Left ventricle myocardium inferior (tissue), 1 donor: ENCODE measurements around the gene MARK2. TPM values are rescaled to one million over a fixed set of nuclear protein-coding genes. Genes with fewer than 3 reads are reported as not detected.
A peak's percentile ranks its signal among the peaks of the same experiment; 100 is the strongest.

Experiments used
- DNase-seq: peaks from one replicate; pipeline ENCODE4 v3.0.0-alpha.2; 2020
- H3K27ac ChIP-seq: fragments of 200-600 bp; replicated peaks from 2 replicates; pipeline ENCODE4 v1.8.0; 2021
- H3K27me3 ChIP-seq: fragments of 200-600 bp; 2 replicates; pipeline ENCODE4 v1.8.0; 2021; ENCODE audit warnings: low read depth
- H3K36me3 ChIP-seq: fragments of 200-600 bp; 2 replicates; pipeline ENCODE4 v1.8.0; 2021
- H3K4me1 ChIP-seq: fragments of 200-600 bp; 2 replicates; pipeline ENCODE4 v1.8.0; 2021
- H3K4me3 ChIP-seq: fragments of 200-600 bp; 2 replicates; pipeline ENCODE4 v1.8.0; 2021; ENCODE audit warnings: mild to moderate bottlenecking, moderate library complexity
- H3K9me3 ChIP-seq: fragments of 200-600 bp; replicated peaks from 2 replicates; pipeline ENCODE4 v1.8.0; 2021
- CTCF ChIP-seq: fragments of 200-600 bp; IDR thresholded peaks from 2 replicates; pipeline ENCODE4 v1.8.0; 2021; ENCODE audit warnings: antibody characterized with exemption, mild to moderate bottlenecking, borderline replicate concordance
- intact Hi-C: fragments of 100-400 bp; cut with micrococcal nuclease; formaldehyde crosslinking; loops from one replicate; pipeline ENCODE4 v1.11.0; 2022
- total RNA-seq: library from RNA; stranded (reverse); fragmentation: NEBNext Ultra II Directional; extraction: Animal tissue kit (Norgen Biotek cat#: 25700); gene quantifications from one replicate; pipeline ENCODE4 v1.2.1, GENCODE V29; 2021
- donor health status: DM: no; HTN: yes; CAD: no; lungs with severe emphysema.

MARK2 gene
- total RNA-seq, 1 donor from 2014 or later = 36.6 TPM

GRCh38 chr11:63879598-63880402 lies 40.9 kb downstream of the MARK2 start:
- DNase-seq = no peak
- intact Hi-C loops = no loop called here
- no peak for TF ChIP-seq CTCF
- Histone ChIP-seq H3K4me1 (peaks cover 86% of the 10 kb centered on the region), H3K36me3 (peaks cover 6% of the 10 kb centered on the region), H3K9me3 (no peaks in the 10 kb centered on the region), H3K4me3 (no peak overlapping the region), H3K27me3 (no peaks in the 10 kb centered on the region), H3K27ac (peak overlapping the region; percentile 1)

- no peak overlapping the region for H3K27ac ChIP-seq
- TF ChIP-seq CTCF = no peak
- H3K27me3 ChIP-seq = no peaks in the 10 kb centered on the region
- H3K4me1 ChIP-seq = peaks cover 86% of the 10 kb centered on the region
- no peak for DNase-seq
- intact Hi-C loops = no loop called here
- H3K36me3 ChIP-seq = peaks cover 6% of the 10 kb centered on the region
- H3K9me3 ChIP-seq = no peaks in the 10 kb centered on the region
- no peak overlapping the region for H3K4me3 ChIP-seq
These were observed 41.5 kb downstream of the MARK2 start for GRCh38 chr11:63880403-63880790.

- Histone ChIP-seq H3K27me3 (no peaks in the 10 kb centered on the region), H3K4me3 (no peak overlapping the region), H3K9me3 (no peaks in the 10 kb centered on the region), H3K36me3 (peaks cover 6% of the 10 kb centered on the region), H3K27ac (no peak overlapping the region), H3K4me1 (peaks cover 85% of the 10 kb centered on the region)
- no peak for TF ChIP-seq CTCF
- peak; percentile 23 for DNase-seq
- intact Hi-C loops = no loop called here
These were observed 43.8 kb downstream of the MARK2 start for GRCh38 chr11:63882555-63883242.

GRCh38 chr11:63883791-63884190 lies 44.9 kb downstream of the MARK2 start:
- no peaks in the 10 kb centered on the region for H3K9me3 ChIP-seq
- no peaks in the 10 kb centered on the region for H3K27me3 ChIP-seq
- peaks cover 86% of the 10 kb centered on the region for H3K4me1 ChIP-seq
- H3K36me3 ChIP-seq = peaks cover 6% of the 10 kb centered on the region
- DNase-seq = no peak
- TF ChIP-seq CTCF = no peak
- no peak overlapping the region for H3K4me3 ChIP-seq
- intact Hi-C loops = no loop called here
- peak overlapping the region; percentile 2 for H3K27ac ChIP-seq

- Histone ChIP-seq H3K9me3 (no peaks in the 10 kb centered on the region), H3K27me3 (no peaks in the 10 kb centered on the region), H3K27ac (peak overlapping the region; percentile 2), H3K4me3 (no peak overlapping the region), H3K4me1 (peaks cover 86% of the 10 kb centered on the region), H3K36me3 (no peaks in the 10 kb centered on the region)
- TF ChIP-seq CTCF = no peak
- intact Hi-C loops = no loop called here
- DNase-seq = no peak
These were observed 45.5 kb downstream of the MARK2 start for GRCh38 chr11:63884196-63884932.
